ENCODE results near the gene MYNN.
"Not testable (repeated sequence)": the region's sequence is repeated elsewhere in the genome, so short reads cannot be mapped to it uniquely, and the experiment has no call there.

MYNN gene

GRCh38 chr3:169772897-169773816 lies at the start of gene MYNN:
Gene MYNN (plus strand): TSS chr3:169773396. CDS start chr3:169774296, 900 bp downstream.
- DNase-seq: peak; percentile 96

- not testable (repeated sequence) for DNase-seq
These were observed 41.3 kb upstream of the MYNN start for GRCh38 chr3:169731857-169732256.

- no peak for DNase-seq
These were observed 34.1 kb upstream of the MYNN start for GRCh38 chr3:169739067-169739466.

GRCh38 chr3:169744366-169745054 lies 28.7 kb upstream of the MYNN start:
- no peak for DNase-seq

- DNase-seq: no peak
These were observed 26.3 kb upstream of the MYNN start for GRCh38 chr3:169746924-169747323.

- no peak for DNase-seq
These were observed 24.5 kb upstream of the MYNN start for GRCh38 chr3:169748670-169749069.

- no peak for DNase-seq
These were observed 22.5 kb upstream of the MYNN start for GRCh38 chr3:169750665-169751064.

- no peak for DNase-seq
These were observed 21.3 kb upstream of the MYNN start for GRCh38 chr3:169751875-169752274.

- DNase-seq: no peak
These were observed 18.5 kb upstream of the MYNN start for GRCh38 chr3:169754711-169755110.

GRCh38 chr3:169755488-169755887 lies 17.7 kb upstream of the MYNN start:
- no peak for DNase-seq

- DNase-seq: no peak
These were observed 14.7 kb upstream of the MYNN start for GRCh38 chr3:169758359-169758994.

GRCh38 chr3:169759256-169759655 lies 13.9 kb upstream of the MYNN start:
- DNase-seq: no peak

- no peak for DNase-seq
These were observed 12.7 kb upstream of the MYNN start for GRCh38 chr3:169760479-169760878.

GRCh38 chr3:169764312-169764881 lies 8.8 kb upstream of the MYNN start:
- peak; percentile 80 for DNase-seq

GRCh38 chr3:169764882-169765612 lies 8.1 kb upstream of the MYNN start, which contains the start of gene TERC:
Gene TERC (minus strand): TSS chr3:169765060.
- DNase-seq: peak; percentile 97

- peak; percentile 80 for DNase-seq
These were observed 3.7 kb upstream of the MYNN start, which contains the start of gene ACTRT3 for GRCh38 chr3:169769287-169770181. Gene ACTRT3 (minus strand): TSS chr3:169769561. CDS start chr3:169769520, 41 bp downstream.

- peak; percentile 74 for DNase-seq
These were observed 1.5 kb upstream of the MYNN start for GRCh38 chr3:169771497-169772304.

GRCh38 chr3:169772305-169772896 lies 795 bp upstream of the MYNN start:
- DNase-seq: peak; percentile 89

- DNase-seq: no peak
These were observed 990 bp downstream of the MYNN start for GRCh38 chr3:169774186-169774585.

- no peak for DNase-seq
These were observed 4.6 kb downstream of the MYNN start for GRCh38 chr3:169777822-169778221.

Measured in femur (tissue), 1 donor.